ENCODE measurements around the gene TNFRSF6B.
"Not testable (repeated sequence)": the region's sequence is repeated elsewhere in the genome, so short reads cannot be mapped to it uniquely, and the experiment has no call there.

TNFRSF6B gene, protein sequence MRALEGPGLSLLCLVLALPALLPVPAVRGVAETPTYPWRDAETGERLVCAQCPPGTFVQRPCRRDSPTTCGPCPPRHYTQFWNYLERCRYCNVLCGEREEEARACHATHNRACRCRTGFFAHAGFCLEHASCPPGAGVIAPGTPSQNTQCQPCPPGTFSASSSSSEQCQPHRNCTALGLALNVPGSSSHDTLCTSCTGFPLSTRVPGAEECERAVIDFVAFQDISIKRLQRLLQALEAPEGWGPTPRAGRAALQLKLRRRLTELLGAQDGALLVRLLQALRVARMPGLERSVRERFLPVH

GRCh38 chr20:63696628-63697356 lies at the start of gene TNFRSF6B:
Gene TNFRSF6B (plus strand): TSS chr20:63696652. CDS start chr20:63696768, 116 bp downstream.
- DNase-seq, result peak in 1 of 2 experiments; percentile 56

- DNase-seq, result no peak
Observed at GRCh38 chr20:63648190-63648589, 48.3 kb upstream of the TNFRSF6B start.

GRCh38 chr20:63648895-63649589 lies 47.4 kb upstream of the TNFRSF6B start:
- DNase-seq, result no peak

GRCh38 chr20:63650486-63650885 lies 46.0 kb upstream of the TNFRSF6B start:
- DNase-seq, result not testable (repeated sequence)

DNA sequence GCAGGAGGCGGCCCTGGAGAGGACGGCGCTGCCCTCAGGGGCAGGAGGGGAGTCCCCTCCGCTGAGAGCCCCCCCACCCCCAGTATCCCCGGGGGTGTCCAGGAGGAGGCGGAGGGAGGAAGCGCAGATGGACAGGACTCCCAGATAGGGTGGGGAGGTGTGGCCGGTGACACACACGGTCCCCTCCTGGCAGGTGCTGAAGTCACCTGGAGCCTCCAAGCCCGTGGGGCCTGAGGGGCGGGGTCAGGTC lies 44.6 kb upstream of the TNFRSF6B start:
- peak in 1 of 2 experiments; percentile 75 for DNase-seq

GRCh38 chr20:63652192-63652980 lies 44.1 kb upstream of the TNFRSF6B start:
- DNase-seq, result peak; percentile 35 to 88

DNA sequence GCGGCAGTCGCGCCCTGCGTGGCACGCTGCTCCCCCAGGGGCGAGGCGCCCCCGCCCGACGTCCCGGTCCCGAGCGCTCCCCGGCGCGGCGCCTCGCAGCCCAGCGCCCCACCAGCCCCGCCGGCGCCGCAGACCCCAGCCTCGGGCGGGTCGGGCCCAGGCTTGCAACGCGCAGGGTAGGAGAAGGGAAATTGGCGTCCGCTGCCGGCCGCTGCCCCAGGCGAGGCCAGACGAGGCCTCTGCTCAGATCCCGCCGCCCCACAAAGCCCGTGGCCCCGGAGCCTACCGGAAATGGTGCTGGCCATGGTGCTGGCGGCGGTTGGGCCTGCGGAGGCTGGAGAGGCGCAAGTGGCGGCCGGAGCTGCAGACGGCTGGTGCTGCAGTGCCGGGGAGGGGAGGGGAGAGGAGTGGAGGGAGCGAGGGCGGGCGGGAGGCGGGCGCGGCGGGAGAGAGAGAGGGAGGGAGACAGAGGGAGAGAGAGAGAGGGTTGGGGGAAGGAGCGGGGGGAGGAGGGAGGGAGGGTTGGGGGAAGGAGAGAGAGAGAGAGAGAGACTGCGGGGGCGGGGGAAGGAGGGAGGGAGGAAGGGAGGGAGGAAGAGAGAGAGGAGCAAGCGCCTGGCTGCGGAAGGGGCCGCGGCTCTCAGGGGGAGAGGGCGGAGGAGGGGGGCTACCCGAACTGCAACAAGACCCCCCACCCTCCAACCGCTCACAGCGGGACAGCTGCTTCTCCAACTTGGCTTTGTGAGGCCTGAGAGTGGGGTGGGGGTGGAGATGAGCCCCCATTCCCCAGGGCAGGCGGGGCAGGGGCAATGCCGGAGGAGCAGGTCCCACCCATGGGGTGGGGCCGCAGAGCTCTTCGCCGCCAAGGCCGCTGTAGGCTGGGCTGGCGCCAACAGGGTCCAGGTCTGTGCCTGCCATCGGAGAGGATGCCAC lies 43.1 kb upstream of the TNFRSF6B start, which contains the start of gene STMN3:
TSS of gene STMN3 (minus strand) at position 384 of the 933 bp plus-strand sequence. CDS start at position 305, 79 bp downstream.
- peak; percentile 88 to 96 for DNase-seq

DNA sequence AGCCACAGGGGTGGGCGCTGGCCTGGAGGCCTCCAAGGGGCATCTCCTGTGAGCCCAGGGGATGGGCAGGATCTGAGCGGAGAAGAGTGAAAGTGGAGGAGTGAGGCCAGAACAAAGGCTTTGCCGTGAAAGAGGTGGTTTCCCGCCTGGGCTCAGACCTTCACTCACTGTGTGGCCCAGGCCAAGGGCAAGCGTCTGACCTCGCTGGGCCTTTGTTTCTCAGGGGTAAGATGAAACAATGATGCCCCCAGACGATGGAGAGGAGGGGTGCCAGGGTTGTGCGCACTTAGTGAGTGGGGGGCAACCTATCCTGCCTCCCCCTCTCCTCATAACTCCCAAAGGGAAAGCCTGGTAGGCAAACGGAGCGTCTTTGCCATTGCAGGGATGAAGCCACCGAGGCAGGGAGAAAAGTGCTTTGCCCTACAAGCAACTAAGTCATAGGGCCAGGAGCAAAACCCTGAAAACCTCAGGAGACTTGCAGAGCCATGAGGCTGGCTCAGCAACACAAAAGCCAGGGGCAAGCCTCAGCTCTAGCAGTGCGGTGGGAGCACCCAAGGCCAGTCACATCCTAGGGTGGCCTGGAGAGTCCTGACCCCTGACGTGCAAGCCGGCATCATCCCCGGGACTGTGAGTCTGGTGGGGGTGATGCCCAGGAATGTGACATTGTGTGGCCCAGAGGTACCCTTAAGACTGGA lies 42.3 kb upstream of the TNFRSF6B start:
- no peak for DNase-seq

- DNase-seq, result no peak
Observed at GRCh38 chr20:63655249-63655648, 41.2 kb upstream of the TNFRSF6B start.

DNA sequence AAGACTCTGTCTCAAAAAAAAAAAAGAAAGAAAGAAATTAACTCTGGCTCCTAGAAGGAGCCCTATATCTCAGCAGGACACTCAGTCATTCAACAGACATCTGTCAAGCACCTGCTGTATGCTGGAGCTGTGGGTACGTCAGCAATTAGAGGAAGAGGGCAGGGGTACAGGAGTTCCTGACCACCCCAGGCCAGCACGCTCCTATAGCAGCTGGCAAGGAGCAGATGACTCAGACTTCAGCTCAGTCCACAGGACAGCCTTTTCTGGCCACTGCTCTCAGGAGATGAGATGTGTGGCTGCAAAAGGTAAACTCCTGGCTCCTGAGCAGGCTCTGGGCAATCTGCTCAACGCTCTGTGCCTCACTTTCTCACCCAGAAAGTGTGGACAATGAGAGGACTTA lies 40.0 kb upstream of the TNFRSF6B start:
- no peak for DNase-seq

DNA sequence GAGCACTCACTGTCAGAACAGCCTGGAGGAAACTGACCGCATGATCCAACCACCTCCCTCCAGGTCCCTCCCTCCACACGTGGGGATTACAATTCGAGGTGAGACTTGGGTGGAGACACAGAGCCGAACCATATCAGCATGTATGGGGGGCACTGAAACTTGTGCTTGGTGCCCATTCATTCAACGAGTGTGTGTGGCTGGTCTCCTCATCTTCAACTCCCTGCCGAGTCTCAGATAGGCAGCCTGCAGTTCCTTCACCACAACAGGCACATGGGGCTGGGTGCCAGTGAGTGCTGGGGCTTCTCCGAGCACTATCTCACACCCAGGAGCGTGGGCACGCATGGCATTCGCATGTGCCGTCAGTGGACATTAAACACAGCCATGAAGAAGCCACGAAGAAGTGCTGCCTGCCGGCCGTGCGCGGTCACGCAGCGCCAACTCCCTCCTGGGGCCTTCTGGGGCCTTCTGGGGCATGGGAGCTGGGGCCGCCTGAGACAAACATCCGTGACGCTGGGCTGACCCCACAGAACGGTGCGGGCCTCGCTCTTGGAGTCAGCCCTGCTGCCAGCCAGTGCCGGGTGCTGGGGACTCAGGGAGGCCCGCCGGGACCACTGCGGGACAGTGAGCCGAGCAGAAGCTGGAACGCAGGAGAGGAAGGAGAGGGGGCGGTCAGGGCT lies 39.1 kb upstream of the TNFRSF6B start:
- peak in 1 of 2 experiments; percentile 57 for DNase-seq

GRCh38 chr20:63657937-63658748 lies 38.3 kb upstream of the TNFRSF6B start, which contains the start of gene RTEL1:
Gene RTEL1 (plus strand): TSS chr20:63658312. CDS start chr20:63659403, 1,091 bp downstream.
- DNase-seq, result peak; percentile 77 to 95

- no peak for DNase-seq
Observed at GRCh38 chr20:63658749-63659187, 37.7 kb upstream of the TNFRSF6B start.

- no peak for DNase-seq
Observed at GRCh38 chr20:63659370-63659769, 37.1 kb upstream of the TNFRSF6B start.

DNA sequence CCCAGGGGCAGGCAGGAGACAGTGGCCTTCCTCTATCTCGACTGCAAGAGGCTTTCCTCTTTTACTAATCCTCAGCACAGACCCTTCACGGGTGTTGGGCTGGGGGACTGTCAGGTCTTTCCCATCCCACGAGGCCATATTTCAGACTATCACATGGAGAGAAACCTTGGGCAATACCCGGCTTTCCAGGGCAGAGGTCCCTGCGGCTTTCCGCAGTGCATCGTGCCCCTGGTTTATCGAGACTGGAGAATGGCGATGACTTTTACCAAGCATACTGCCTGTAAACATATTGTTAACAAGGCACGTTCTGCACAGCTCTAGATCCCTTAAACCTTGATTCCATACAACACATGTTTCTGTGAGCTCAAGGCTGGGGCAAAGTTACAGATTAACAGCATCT lies 36.3 kb upstream of the TNFRSF6B start:
- DNase-seq, result not testable (repeated sequence)

GRCh38 chr20:63660622-63661021 lies 35.8 kb upstream of the TNFRSF6B start:
- no peak for DNase-seq

GRCh38 chr20:63661108-63661507 lies 35.3 kb upstream of the TNFRSF6B start:
- no peak for DNase-seq

DNA sequence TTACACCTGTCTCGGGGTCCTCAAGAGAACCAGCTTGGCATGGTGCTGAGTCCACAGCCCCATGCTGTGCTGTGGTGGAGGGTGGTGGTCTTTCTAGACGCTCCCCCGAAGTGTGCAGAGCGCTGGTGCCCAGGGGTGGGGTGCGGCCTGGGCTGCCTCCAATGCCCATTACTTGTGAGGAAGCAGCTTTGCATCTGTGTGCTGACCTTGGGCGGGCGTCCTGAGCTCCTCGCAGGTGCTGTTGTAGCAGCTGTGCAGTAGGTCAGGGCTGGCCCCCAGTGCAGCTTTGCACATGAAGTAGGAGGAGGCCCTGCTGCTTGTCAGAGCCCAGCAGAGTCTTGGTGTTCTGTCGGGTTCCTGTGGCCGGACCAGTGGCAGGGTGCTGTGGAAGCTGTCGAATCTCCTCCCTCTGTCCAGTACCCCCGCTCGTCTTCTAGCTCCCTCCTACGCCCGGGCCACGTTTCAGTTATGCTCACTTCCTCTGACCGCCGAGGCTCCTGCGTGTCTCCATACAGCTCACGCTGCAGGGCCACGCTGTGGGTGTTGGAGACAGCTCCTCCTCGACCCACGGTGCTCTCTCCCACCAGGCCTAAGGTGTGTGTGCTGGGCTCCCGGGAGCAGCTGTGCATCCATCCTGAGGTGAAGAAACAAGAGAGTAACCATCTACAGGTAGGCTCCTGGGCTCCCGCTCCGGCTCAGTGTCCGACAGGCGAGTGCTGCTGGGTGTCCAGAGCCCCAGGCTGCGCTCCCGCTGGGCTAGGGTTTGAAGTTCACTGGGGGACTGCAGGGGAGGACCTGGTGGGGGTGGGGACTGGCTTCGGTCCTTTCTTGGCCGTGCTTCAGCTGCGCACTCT lies 34.3 kb upstream of the TNFRSF6B start:
- no peak for DNase-seq

Data from NCI-H526 (cell line).